Neural progenitor cell (in vitro differentiated cells): ENCODE measurements around the gene NOXA1.

ENCODE experiments used
- CTCF ChIP-seq: fragments of 200-600 bp; sonication (generic); IDR thresholded peaks from 2 replicates; pipeline ENCODE4 v1.5.1; 2017; ENCODE audit warnings: antibody characterized with exemption, mild to moderate bottlenecking
- EZH2 ChIP-seq: fragments of 200-600 bp; sonication (generic); IDR thresholded peaks from 2 replicates; pipeline ENCODE4 v1.6.1; 2017; ENCODE audit warnings: antibody characterized with exemption, mild to moderate bottlenecking, moderate library complexity
- EZH2phosphoT487 ChIP-seq: fragments of 200-600 bp; sonication (generic); IDR thresholded peaks from 2 replicates; pipeline ENCODE4 v1.6.1; 2017; ENCODE audit warnings: antibody characterized with exemption

- TF ChIP-seq EZH2 (no peak), CTCF (no peak), EZH2phosphoT487 (no peak)
Observed at GRCh38 chr9:137441935-137442321, 18.7 kb downstream of the NOXA1 start.
